ENCODE data around the gene ARMH3. TPM values are rescaled to one million over a fixed set of nuclear protein-coding genes. Genes with fewer than 3 reads are reported as not detected.

The ARMH3 gene
- total RNA-seq, 1 donor from 2014 or later: 34.4 TPM

DNA sequence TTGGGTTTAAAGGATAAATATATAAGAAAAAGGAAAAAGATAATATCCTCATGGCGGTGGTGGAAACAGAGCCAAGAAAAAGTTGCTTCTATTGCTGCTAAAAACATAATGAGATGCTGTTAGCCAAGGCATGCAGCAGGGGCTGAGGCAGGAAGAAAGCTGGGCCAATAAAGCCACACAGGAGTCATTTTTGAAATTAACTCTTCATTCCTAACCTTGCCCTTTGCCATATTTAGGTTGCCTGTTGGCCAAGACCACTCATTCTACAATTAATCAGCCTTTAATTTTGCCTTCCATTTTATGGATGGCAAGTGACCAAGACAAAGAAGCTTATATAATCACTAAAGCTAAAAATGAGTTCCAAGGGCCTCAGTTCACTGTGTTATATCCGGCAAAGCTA is 58.2 kb downstream of the ARMH3 start:
- Mint-ChIP-seq H3K4me3 (ENCODE audit: low read depth) (no peak overlapping the region), H3K27me3 (no peaks in the 10 kb centered on the region), H3K9me3 (ENCODE audit: low read depth) (no peaks in the 10 kb centered on the region), H3K4me1 (ENCODE audit: low read depth) (peaks cover 17% of the 10 kb centered on the region), H3K27ac (no peak overlapping the region), H3K36me3 (ENCODE audit: insufficient read depth) (peaks cover 30% of the 10 kb centered on the region)
- DNase-seq (ENCODE audit: low spot score, unreplicated experiment): no peak
- TF ChIP-seq, protein P1, sequence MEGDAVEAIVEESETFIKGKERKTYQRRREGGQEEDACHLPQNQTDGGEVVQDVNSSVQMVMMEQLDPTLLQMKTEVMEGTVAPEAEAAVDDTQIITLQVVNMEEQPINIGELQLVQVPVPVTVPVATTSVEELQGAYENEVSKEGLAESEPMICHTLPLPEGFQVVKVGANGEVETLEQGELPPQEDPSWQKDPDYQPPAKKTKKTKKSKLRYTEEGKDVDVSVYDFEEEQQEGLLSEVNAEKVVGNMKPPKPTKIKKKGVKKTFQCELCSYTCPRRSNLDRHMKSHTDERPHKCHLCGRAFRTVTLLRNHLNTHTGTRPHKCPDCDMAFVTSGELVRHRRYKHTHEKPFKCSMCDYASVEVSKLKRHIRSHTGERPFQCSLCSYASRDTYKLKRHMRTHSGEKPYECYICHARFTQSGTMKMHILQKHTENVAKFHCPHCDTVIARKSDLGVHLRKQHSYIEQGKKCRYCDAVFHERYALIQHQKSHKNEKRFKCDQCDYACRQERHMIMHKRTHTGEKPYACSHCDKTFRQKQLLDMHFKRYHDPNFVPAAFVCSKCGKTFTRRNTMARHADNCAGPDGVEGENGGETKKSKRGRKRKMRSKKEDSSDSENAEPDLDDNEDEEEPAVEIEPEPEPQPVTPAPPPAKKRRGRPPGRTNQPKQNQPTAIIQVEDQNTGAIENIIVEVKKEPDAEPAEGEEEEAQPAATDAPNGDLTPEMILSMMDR (IDR thresholded peaks at IDR 0.05; ENCODE audit: unreplicated experiment): no peak

- no peaks in the 10 kb centered on the region for H3K9me3 Mint-ChIP-seq (ENCODE audit: low read depth)
- H3K4me1 Mint-ChIP-seq (ENCODE audit: low read depth): peaks cover 17% of the 10 kb centered on the region
- H3K4me3 Mint-ChIP-seq (ENCODE audit: low read depth): no peak overlapping the region
- DNase-seq (ENCODE audit: low spot score, unreplicated experiment): no peak
- peaks cover 34% of the 10 kb centered on the region for H3K36me3 Mint-ChIP-seq (ENCODE audit: insufficient read depth)
- TF ChIP-seq, protein P1 (IDR thresholded peaks at IDR 0.05; ENCODE audit: unreplicated experiment): no peak
- H3K27me3 Mint-ChIP-seq: no peaks in the 10 kb centered on the region
- peak overlapping the region; percentile 53 for H3K27ac Mint-ChIP-seq
Measured at GRCh38 chr10:101995451-101996063, 60.4 kb downstream of the ARMH3 start.

DNA sequence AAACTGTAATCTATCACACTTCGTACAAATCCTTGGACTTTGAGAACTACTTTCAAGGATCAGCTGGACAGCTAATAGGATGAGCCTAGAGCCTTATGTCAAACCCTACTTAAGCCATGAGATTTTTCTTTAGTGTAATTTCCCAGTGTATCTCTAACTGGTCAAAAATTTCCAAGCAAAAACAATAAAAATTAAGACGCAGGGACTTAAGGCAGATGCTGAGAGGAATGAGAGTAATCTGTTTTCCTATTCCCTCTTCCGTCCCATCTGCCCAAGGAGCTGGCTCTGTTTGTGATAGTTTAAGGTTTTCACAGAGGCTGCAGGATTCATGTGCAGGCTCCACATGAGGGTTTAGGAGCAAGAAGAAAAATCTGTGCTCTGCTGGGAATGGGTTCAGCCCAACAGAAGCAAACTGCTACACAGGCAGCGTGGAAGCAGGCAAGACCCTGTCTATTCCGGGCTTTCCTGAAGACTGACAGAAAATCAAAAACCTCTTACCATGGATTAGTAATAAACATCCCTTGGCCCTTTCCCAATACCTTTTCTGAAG is 62.2 kb downstream of the ARMH3 start:
- H3K4me3 Mint-ChIP-seq (ENCODE audit: low read depth): no peak overlapping the region

DNA sequence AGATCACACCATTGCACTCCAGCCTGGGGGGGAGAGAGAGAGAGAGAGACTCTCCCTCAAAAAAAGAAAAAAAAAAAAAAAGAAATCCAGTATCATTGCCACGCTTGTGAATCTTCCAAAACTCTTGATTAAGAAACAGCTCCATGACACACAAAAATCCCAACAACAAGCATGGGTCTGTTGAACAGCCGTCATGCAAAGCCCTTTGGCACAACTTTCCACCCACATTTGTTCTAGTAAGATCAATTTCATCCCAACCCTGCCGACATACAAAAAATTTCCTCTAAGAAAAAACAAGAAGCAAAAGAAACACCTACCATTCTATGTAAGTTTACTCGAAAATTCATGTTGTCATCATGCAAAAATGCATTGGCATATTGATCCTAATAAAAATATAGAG is 62.8 kb downstream of the ARMH3 start:
- TF ChIP-seq, protein P1 (IDR thresholded peaks at IDR 0.05; ENCODE audit: unreplicated experiment): no peak
- peak overlapping the region; percentile 5 for H3K27ac Mint-ChIP-seq
- no peak for DNase-seq (ENCODE audit: low spot score, unreplicated experiment)
- H3K4me1 Mint-ChIP-seq (ENCODE audit: low read depth): peaks cover 17% of the 10 kb centered on the region
- no peaks in the 10 kb centered on the region for H3K9me3 Mint-ChIP-seq (ENCODE audit: low read depth)
- peaks cover 37% of the 10 kb centered on the region for H3K36me3 Mint-ChIP-seq (ENCODE audit: insufficient read depth)
- no peaks in the 10 kb centered on the region for H3K27me3 Mint-ChIP-seq
- H3K4me3 Mint-ChIP-seq (ENCODE audit: low read depth): no peak overlapping the region

More for the DNA sequence above, 62.2 kb downstream of the ARMH3 start:
- H3K36me3 Mint-ChIP-seq (ENCODE audit: insufficient read depth): peaks cover 39% of the 10 kb centered on the region
- no peaks in the 10 kb centered on the region for H3K27me3 Mint-ChIP-seq
- peaks cover 17% of the 10 kb centered on the region for H3K4me1 Mint-ChIP-seq (ENCODE audit: low read depth)
- H3K9me3 Mint-ChIP-seq (ENCODE audit: low read depth): no peaks in the 10 kb centered on the region
- TF ChIP-seq, protein P1 (IDR thresholded peaks at IDR 0.05; ENCODE audit: unreplicated experiment): no peak
- DNase-seq (ENCODE audit: low spot score, unreplicated experiment): no peak
- H3K27ac Mint-ChIP-seq: peak overlapping the region; percentile 5

DNA sequence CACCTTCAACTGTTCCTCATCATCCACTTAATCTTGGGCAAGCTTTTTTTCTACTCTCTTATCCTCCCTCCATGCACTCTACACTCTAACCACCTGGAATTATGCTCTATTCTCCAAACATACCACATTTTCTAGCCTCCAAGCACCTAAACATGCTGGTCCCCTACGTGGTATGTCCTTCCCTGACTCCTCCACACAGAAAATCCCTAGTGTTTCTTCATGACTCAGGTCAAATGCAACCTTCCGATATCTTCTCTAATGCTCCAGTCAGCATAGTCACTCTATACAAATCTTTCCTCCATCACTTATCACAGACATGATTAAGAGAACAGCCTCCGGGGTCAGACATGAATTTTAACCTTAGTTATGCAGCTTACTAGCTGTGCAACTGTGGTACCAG is 68.8 kb downstream of the ARMH3 start:
- Mint-ChIP-seq H3K36me3 (ENCODE audit: insufficient read depth) (peaks cover 33% of the 10 kb centered on the region), H3K27ac (no peak overlapping the region), H3K9me3 (ENCODE audit: low read depth) (no peaks in the 10 kb centered on the region), H3K27me3 (no peaks in the 10 kb centered on the region), H3K4me1 (ENCODE audit: low read depth) (no peaks in the 10 kb centered on the region), H3K4me3 (ENCODE audit: low read depth) (no peak overlapping the region)
- TF ChIP-seq, protein P1 (IDR thresholded peaks at IDR 0.05; ENCODE audit: unreplicated experiment): no peak
- no peak for DNase-seq (ENCODE audit: low spot score, unreplicated experiment)

Data from progenitor cell of endocrine pancreas (in vitro differentiated cells).